Osteoblast (primary cell): Measurements from ENCODE around the gene PLCB4. TPM values are rescaled to one million over a fixed set of nuclear protein-coding genes. Genes with fewer than 3 reads are reported as not detected.
A peak's percentile ranks its signal among the peaks of the same experiment; 100 is the strongest.

Source experiments
- DNase-seq: peaks from one replicate; pipeline ENCODE4 v3.0.0; 2011; ENCODE audit warnings: low spot score, mixed read lengths; ENCODE audit not compliant: insufficient read length; ENCODE audit errors: missing footprints
- H2AFZ ChIP-seq: 2 replicates; pipeline ENCODE4 v1.6.0; 2011; ENCODE audit warnings: mild to moderate bottlenecking, low read length
- H3K27ac ChIP-seq: 2 replicates; pipeline ENCODE4 v1.5.1; 2011; ENCODE audit warnings: mild to moderate bottlenecking, low read depth, low read length, moderate library complexity
- H3K27me3 ChIP-seq: 2 replicates; pipeline ENCODE4 v1.6.0; 2012; ENCODE audit warnings: mild to moderate bottlenecking, control low read depth, inconsistent platforms, low read length, moderate library complexity; ENCODE audit not compliant: insufficient read depth
- H3K36me3 ChIP-seq: 2 replicates; pipeline ENCODE4 v1.5.1; 2011; ENCODE audit warnings: mild to moderate bottlenecking, low read length, control low read depth, moderate library complexity; ENCODE audit not compliant: insufficient read depth
- H3K4me1 ChIP-seq: 2 replicates; pipeline ENCODE4 v1.5.1; 2011; ENCODE audit warnings: mild to moderate bottlenecking, low read length, control low read depth, moderate library complexity; ENCODE audit not compliant: insufficient read depth
- H3K4me2 ChIP-seq: 2 replicates; pipeline ENCODE4 v1.6.0; 2011; ENCODE audit warnings: mild to moderate bottlenecking, low read length; ENCODE audit not compliant: insufficient read depth
- H3K4me3 ChIP-seq: fragments of 200-600 bp; sonication (generic); 3 replicates; pipeline ENCODE4 v1.5.1; 2012; ENCODE audit warnings: mild to moderate bottlenecking, low read length, inconsistent platforms; ENCODE audit not compliant: insufficient read depth
- H3K79me2 ChIP-seq: 2 replicates; pipeline ENCODE4 v1.6.0; 2012; ENCODE audit warnings: mild to moderate bottlenecking, low read length, control low read depth, inconsistent platforms; ENCODE audit not compliant: insufficient read depth
- H3K9me3 ChIP-seq: 2 replicates; pipeline ENCODE4 v1.5.1; 2011; ENCODE audit warnings: low read depth, low read length, control low read depth
- H4K20me1 ChIP-seq: 2 replicates; pipeline ENCODE4 v1.6.0; 2012; ENCODE audit warnings: mild to moderate bottlenecking, low read length, control low read depth; ENCODE audit not compliant: insufficient read depth
- total RNA-seq: library from RNA; depleted of rRNA; stranded (reverse); fragments of >200 nt; gene quantifications from 2 replicates; pipeline ENCODE4 v1.2.3, GENCODE V29; 2012
- TF ChIP-seq, protein P1 (sequence below): IDR thresholded peaks from 2 replicates; pipeline ENCODE4 v1.5.1; 2011; ENCODE audit warnings: mild to moderate bottlenecking, low read depth, low read length, moderate library complexity; ENCODE audit errors: extremely low read depth

The PLCB4 gene
- total RNA-seq, 1 donor, result 13.0 TPM

- no peak for DNase-seq
- Histone ChIP-seq H3K79me2 (peaks cover 3% of the 10 kb centered on the region), H2AFZ (no peak overlapping the region), H3K27me3 (no peaks in the 10 kb centered on the region), H3K36me3 (no peaks in the 10 kb centered on the region), H3K27ac (no peak overlapping the region), H3K4me1 (peaks cover 13% of the 10 kb centered on the region), H3K4me3 (no peak overlapping the region), H3K4me2 (no peak overlapping the region), H3K9me3 (no peaks in the 10 kb centered on the region), H4K20me1 (no peaks in the 10 kb centered on the region)
- TF ChIP-seq, protein P1, sequence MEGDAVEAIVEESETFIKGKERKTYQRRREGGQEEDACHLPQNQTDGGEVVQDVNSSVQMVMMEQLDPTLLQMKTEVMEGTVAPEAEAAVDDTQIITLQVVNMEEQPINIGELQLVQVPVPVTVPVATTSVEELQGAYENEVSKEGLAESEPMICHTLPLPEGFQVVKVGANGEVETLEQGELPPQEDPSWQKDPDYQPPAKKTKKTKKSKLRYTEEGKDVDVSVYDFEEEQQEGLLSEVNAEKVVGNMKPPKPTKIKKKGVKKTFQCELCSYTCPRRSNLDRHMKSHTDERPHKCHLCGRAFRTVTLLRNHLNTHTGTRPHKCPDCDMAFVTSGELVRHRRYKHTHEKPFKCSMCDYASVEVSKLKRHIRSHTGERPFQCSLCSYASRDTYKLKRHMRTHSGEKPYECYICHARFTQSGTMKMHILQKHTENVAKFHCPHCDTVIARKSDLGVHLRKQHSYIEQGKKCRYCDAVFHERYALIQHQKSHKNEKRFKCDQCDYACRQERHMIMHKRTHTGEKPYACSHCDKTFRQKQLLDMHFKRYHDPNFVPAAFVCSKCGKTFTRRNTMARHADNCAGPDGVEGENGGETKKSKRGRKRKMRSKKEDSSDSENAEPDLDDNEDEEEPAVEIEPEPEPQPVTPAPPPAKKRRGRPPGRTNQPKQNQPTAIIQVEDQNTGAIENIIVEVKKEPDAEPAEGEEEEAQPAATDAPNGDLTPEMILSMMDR, result no peak
Measured at GRCh38 chr20:9306521-9306920, 237.6 kb downstream of the PLCB4 start.

DNA sequence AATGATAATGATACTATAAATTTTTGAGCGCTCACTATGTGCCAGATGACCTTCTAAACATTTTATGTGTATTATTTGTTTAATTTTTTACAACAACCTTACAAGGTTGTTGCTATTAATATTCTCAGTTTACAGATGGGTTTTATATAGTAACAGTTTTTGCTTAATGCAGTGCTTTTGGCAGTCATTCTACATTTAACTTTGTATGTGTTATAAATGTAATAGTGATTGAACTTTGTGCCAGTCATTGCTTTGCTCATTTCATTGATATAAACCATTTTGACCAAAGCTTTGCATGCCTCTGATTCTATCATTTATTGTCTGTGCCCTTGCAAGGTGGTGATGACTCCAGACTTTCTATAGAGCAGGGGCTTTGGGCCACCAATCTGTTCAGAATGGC lies 239.2 kb downstream of the PLCB4 start:
- Histone ChIP-seq H3K79me2 (peaks cover 3% of the 10 kb centered on the region), H3K27ac (no peak overlapping the region), H3K27me3 (no peaks in the 10 kb centered on the region), H3K36me3 (no peaks in the 10 kb centered on the region), H3K4me3 (no peak overlapping the region), H3K4me2 (no peak overlapping the region), H4K20me1 (no peaks in the 10 kb centered on the region), H2AFZ (no peak overlapping the region), H3K4me1 (peaks cover 22% of the 10 kb centered on the region), H3K9me3 (no peaks in the 10 kb centered on the region)
- no peak for DNase-seq
- TF ChIP-seq, protein P1, result no peak

GRCh38 chr20:9311132-9311531 lies 242.2 kb downstream of the PLCB4 start:
- peak overlapping the region; percentile 42 for H3K27ac ChIP-seq
- peaks cover 22% of the 10 kb centered on the region for H3K4me1 ChIP-seq
- H2AFZ ChIP-seq, result no peak overlapping the region
- no peak for DNase-seq
- H4K20me1 ChIP-seq, result no peaks in the 10 kb centered on the region
- no peak overlapping the region for H3K4me2 ChIP-seq
- no peaks in the 10 kb centered on the region for H3K27me3 ChIP-seq
- no peaks in the 10 kb centered on the region for H3K36me3 ChIP-seq
- no peaks in the 10 kb centered on the region for H3K79me2 ChIP-seq
- no peak overlapping the region for H3K4me3 ChIP-seq
- TF ChIP-seq, protein P1, result no peak
- no peaks in the 10 kb centered on the region for H3K9me3 ChIP-seq

- no peak overlapping the region for H2AFZ ChIP-seq
- H3K79me2 ChIP-seq, result no peaks in the 10 kb centered on the region
- no peak overlapping the region for H3K4me3 ChIP-seq
- peak overlapping the region; percentile 34 for H3K4me2 ChIP-seq
- no peaks in the 10 kb centered on the region for H3K9me3 ChIP-seq
- no peaks in the 10 kb centered on the region for H3K4me1 ChIP-seq
- no peak overlapping the region for H3K27ac ChIP-seq
- H3K27me3 ChIP-seq, result no peaks in the 10 kb centered on the region
- peaks cover 2% of the 10 kb centered on the region for H4K20me1 ChIP-seq
- H3K36me3 ChIP-seq, result no peaks in the 10 kb centered on the region
- TF ChIP-seq, protein P1, result no peak
- no peak for DNase-seq
Measured at GRCh38 chr20:9319687-9320384, 250.9 kb downstream of the PLCB4 start.
